ES-I3 (cell line): ENCODE results near the gene ANGPT4.

Source experiments
- H3K36me3 ChIP-seq: 2 replicates; pipeline ENCODE4 v1.6.1; 2013; ENCODE audit warnings: mild to moderate bottlenecking, low read length, control low read depth, moderate library complexity; ENCODE audit not compliant: insufficient read depth
- H3K4me1 ChIP-seq: 2 replicates; pipeline ENCODE4 v1.6.1; 2013; ENCODE audit warnings: mild to moderate bottlenecking, control low read depth, low read length; ENCODE audit not compliant: insufficient read depth
- H3K9ac ChIP-seq: 2 replicates; pipeline ENCODE4 v1.6.1; 2013; ENCODE audit warnings: low read depth, mild to moderate bottlenecking, low read length, moderate library complexity
- H3K9me3 ChIP-seq: 2 replicates; pipeline ENCODE4 v1.6.1; 2013; ENCODE audit warnings: mild to moderate bottlenecking, low read length, moderate library complexity; ENCODE audit not compliant: control insufficient read depth, insufficient read depth

The ANGPT4 gene

DNA sequence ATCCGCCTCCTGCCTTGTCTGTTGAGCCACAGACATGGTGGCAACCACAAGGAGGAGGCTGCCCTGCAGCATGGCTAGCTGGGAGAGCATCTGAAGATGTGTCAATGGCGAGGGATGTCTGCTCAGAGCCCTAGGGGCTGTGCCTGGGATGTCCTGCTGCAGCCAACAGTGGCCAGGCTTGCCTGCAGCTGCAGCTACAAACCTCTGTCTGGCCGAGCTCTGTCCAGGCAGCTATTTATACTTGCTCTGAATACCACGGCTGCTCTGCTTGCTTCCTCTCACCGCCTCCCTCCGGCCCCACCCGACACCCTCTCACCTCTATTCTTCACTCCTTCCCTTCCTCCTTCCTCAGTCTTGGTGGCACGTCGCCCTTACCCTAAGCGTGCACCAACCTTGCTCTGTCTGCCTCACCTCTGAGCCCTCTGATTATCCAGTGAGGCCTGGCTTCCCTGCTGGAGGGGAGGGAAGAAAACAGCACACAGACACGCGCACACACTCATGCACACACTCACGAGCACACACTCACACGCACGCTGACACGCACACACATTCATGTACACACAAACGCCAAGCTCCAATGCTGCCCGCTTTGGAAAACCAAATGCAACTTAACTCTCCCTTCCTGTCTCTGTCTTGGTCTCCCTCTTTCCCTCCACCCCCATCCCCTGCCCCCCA, at the start of gene ANGPT4:
Gene ANGPT4, minus strand, starts transcription at position 210 of the 675 bp plus-strand sequence. Its CDS starts 120 bp downstream, at position 90.
- Histone ChIP-seq H3K4me1 (peaks cover 8% of the 10 kb centered on the region; the same call in 1 of the 2 replicates), H3K36me3 (no peaks in the 10 kb centered on the region), H3K9ac (peak within 1 kb of the TSS; percentile 8; the same call in 1 of the 2 replicates), H3K9me3 (no peaks in the 10 kb centered on the region)

- Histone ChIP-seq H3K9ac (no peak overlapping the region), H3K36me3 (no peaks in the 10 kb centered on the region; the same call in 1 of the 2 replicates), H3K4me1 (peaks cover 4% of the 10 kb centered on the region; the same call in 1 of the 2 replicates)
These were observed 47.7 kb upstream of the ANGPT4 start for GRCh38 chr20:963795-964194.

GRCh38 chr20:962683-963082, 46.5 kb upstream of the ANGPT4 start:
- H3K9ac ChIP-seq, result no peak overlapping the region
- H3K9me3 ChIP-seq, result no peaks in the 10 kb centered on the region
- peaks cover 4% of the 10 kb centered on the region; the same call in 1 of the 2 replicates for H3K4me1 ChIP-seq
- H3K36me3 ChIP-seq, result no peaks in the 10 kb centered on the region; the same call in 1 of the 2 replicates

More at GRCh38 chr20:963795-964194, 47.7 kb upstream of the ANGPT4 start:
- no peaks in the 10 kb centered on the region for H3K9me3 ChIP-seq

DNA sequence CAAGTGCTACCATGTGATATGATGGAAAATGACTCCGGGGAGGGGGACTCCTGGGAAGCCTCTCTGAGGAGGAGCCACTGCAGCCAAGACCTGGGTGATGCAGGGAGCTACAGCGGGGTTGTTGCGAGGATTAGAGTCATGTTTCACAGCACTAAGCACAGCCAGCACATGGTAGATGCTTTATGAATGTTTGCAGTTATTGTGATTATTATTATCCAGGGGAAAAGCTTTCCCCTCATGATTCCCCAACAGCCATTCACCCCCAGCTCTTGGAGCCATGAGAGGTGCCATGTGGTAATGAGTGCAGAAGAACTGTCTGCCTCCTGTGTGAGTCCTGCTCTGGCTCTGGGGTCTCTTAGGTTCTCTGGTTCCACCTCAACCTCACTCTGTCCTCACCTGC, 46.1 kb upstream of the ANGPT4 start:
- H3K9ac ChIP-seq, result no peak overlapping the region
- H3K36me3 ChIP-seq, result no peaks in the 10 kb centered on the region; the same call in 1 of the 2 replicates
- no peaks in the 10 kb centered on the region for H3K9me3 ChIP-seq

DNA sequence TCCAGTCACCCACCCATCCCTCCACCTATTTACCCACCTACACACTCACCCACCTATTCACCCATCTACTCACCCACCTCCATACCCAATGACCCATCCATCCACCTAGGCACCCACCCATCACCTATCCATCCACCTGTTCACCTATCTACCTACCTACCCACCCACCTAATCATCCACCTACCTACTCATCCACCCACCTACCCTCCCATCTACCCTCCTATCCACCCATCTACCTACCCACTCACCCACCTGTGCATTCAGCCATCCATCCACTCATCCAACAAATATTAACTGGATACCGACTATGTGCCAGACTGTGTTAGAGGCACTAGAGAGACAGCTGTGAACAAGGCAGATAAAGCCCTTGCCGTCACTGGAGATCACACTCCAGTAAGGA, 45.6 kb upstream of the ANGPT4 start:
- H3K4me1 ChIP-seq, result peaks cover 4% of the 10 kb centered on the region; the same call in 1 of the 2 replicates
- H3K9me3 ChIP-seq, result no peaks in the 10 kb centered on the region
- no peaks in the 10 kb centered on the region; the same call in 1 of the 2 replicates for H3K36me3 ChIP-seq
- H3K9ac ChIP-seq, result no peak overlapping the region

More for the DNA sequence above, 46.1 kb upstream of the ANGPT4 start:
- peaks cover 4% of the 10 kb centered on the region; the same call in 1 of the 2 replicates for H3K4me1 ChIP-seq

- Histone ChIP-seq H3K9me3 (no peaks in the 10 kb centered on the region), H3K4me1 (peaks cover 4% of the 10 kb centered on the region; the same call in 1 of the 2 replicates), H3K9ac (no peak overlapping the region), H3K36me3 (no peaks in the 10 kb centered on the region; the same call in 1 of the 2 replicates)
These were observed 44.0 kb upstream of the ANGPT4 start for GRCh38 chr20:959996-960615.

DNA sequence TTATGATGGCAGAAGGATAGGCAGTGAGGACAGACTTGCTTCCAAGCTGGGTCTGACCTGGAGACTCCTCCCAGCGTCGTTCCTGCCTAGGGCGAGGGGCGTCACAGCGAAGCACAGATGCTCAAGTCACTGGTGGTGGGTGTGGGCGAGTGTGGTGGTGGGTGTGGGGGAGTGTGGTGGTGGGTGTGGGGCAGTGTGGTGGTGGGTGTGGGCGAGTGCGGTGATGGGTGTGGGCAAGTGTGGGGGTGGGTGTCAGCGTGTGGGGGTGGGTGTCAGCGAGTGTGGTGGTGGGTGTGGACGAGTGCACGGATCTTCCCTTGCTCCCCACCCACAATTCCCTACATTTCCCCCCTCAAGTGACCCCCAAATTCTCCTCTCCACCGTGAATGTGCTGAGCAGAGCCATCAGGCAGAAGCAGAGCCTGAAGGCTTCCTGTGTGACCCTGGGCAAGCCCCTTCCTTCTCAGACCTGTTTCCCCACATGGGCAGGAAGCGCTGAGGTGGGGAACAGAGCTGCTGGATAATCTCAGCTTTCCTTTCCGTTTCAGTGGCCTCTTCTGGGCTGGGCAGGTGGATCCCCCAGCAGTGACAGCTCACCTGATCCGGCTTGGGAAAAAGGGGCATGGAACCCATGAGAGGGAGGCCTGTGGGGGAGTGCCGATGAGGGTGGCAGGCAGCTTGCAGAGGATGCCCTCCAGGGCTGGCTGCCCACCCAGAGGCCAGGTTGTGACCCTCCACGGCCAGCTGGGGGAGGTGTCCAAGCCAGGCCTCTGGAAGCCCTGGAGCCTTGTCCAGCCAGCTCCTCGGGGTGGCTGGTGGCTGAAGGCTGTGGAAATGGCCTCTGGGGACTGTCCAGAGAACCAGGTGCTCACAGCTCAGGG, 43.0 kb upstream of the ANGPT4 start:
- H3K9ac ChIP-seq, result no peak overlapping the region

DNA sequence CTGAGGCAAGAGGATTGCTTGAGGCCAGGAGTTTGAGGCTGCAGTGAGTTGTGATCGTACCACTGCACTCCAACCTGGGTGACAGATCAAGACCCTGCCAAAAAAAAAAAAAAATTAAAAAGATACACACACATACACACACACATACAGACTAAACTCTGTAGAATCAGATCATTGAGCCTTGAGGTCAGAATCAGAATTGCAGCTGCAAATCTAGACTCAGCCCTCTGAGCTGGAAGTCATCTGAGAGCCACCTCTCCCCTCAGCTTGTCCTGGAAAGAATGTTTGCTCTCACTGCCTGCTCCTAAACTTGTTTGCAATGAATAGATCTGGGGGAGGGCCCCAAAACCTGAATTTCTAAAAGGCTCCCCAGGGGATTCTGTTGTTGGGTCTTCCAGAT, 41.4 kb upstream of the ANGPT4 start:
- Histone ChIP-seq H3K4me1 (peaks cover 4% of the 10 kb centered on the region; the same call in 1 of the 2 replicates), H3K9ac (no peak overlapping the region), H3K36me3 (no peaks in the 10 kb centered on the region), H3K9me3 (no peaks in the 10 kb centered on the region)

More for the DNA sequence above, 43.0 kb upstream of the ANGPT4 start:
- no peaks in the 10 kb centered on the region; the same call in 1 of the 2 replicates for H3K36me3 ChIP-seq
- no peaks in the 10 kb centered on the region for H3K9me3 ChIP-seq
- peaks cover 4% of the 10 kb centered on the region; the same call in 1 of the 2 replicates for H3K4me1 ChIP-seq

DNA sequence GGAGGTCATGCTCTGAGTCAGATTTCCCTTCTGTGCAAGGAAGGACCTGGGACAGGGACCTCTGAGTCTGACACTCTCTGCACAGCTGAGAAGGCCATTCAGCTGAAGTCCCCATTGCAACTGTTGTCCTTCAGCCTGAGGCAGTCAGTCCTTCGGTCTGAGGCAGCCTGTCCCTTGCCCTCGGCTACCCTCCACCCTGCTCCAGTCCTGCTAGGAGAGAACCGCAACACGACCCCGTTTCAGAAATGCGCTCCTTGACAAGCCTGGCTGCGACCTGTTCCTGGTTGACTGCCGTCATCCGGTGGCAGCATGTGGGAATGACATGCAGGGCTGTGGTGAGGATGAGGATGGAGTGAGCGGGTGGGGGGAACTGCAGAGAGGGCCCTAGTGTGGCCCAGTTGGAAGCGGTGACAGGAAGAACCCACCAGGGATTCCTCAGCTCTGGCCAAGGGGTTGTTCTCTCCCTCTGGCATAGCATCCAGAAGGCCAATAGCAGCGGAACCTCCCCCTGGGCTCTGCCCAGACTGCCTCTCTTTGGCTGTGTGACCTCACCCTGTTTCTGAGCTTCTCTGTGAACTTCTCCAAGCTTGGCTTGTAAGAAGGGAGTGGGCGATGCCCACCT, 40.3 kb upstream of the ANGPT4 start:
- Histone ChIP-seq H3K4me1 (peaks cover 4% of the 10 kb centered on the region; the same call in 1 of the 2 replicates), H3K36me3 (no peaks in the 10 kb centered on the region), H3K9ac (no peak overlapping the region), H3K9me3 (no peaks in the 10 kb centered on the region)

DNA sequence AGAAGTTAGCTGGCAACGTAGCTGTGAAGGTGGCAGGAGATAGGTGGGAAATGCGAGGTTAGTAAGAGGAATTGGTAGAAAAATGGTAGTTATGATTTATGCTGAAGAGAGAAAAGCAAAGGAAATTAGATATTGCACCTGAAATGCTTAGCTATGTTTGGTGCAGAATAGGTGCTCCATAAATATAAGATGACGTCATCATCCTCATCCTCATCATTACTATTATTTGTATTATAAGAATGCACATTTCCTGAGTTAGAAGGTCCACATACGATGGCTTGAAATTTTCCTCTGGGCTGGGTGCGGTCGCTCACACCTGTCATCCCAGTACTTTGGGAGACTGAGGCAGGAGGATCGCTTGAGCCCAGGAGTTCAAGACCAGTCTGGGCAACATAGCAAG, 39.5 kb upstream of the ANGPT4 start:
- Histone ChIP-seq H3K36me3 (no peaks in the 10 kb centered on the region), H3K9me3 (no peaks in the 10 kb centered on the region), H3K9ac (no peak overlapping the region), H3K4me1 (peaks cover 4% of the 10 kb centered on the region; the same call in 1 of the 2 replicates)

DNA sequence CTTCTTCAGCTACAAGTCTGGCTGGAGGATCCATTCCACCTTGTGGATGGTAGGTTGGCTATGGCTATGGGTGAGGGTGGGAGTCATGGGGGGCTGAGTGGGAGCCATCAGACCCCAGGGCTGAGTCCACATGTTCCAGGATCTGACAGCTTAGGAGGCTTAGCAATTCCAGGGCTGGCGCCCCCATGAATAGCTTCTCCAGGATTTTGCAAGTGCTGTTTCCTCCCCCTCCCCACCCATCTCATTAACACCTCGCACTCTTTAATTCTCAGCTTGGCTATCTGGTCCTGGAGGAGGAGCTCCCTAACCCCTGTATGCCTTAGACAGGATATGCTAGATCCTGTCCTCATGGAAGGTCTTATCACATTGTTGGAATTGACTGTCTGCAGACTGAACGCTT, 39.0 kb upstream of the ANGPT4 start:
- Histone ChIP-seq H3K36me3 (no peaks in the 10 kb centered on the region), H3K4me1 (peaks cover 4% of the 10 kb centered on the region; the same call in 1 of the 2 replicates), H3K9me3 (no peaks in the 10 kb centered on the region), H3K9ac (no peak overlapping the region)

DNA sequence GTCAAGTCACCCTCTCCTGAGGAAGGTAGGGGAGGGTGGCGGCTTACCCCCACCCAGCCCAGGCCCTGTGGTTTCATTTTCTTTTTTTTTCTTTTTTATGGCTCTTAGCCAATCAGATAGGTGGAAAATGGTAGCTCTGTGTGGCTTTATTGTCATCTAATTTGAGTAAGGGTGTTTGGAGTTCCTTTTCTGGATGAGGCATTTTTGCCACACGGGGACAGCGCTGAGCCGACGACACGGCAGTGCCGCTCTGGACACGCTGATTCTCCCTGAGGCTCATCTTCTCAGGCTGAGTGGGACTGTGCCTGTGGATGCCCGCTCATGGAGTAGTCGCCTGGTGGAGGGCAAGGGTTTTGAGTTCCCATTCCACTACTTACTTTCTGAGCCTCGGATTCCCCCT, 37.6 kb upstream of the ANGPT4 start:
- H3K9ac ChIP-seq, result no peak overlapping the region
- no peaks in the 10 kb centered on the region for H3K4me1 ChIP-seq
- no peaks in the 10 kb centered on the region for H3K9me3 ChIP-seq
- no peaks in the 10 kb centered on the region for H3K36me3 ChIP-seq

GRCh38 chr20:952196-952795, 36.2 kb upstream of the ANGPT4 start:
- no peaks in the 10 kb centered on the region for H3K9me3 ChIP-seq
- no peaks in the 10 kb centered on the region for H3K4me1 ChIP-seq
- no peaks in the 10 kb centered on the region for H3K36me3 ChIP-seq
- no peak overlapping the region for H3K9ac ChIP-seq
